ENCODE results near the gene MAP3K13.

DNA sequence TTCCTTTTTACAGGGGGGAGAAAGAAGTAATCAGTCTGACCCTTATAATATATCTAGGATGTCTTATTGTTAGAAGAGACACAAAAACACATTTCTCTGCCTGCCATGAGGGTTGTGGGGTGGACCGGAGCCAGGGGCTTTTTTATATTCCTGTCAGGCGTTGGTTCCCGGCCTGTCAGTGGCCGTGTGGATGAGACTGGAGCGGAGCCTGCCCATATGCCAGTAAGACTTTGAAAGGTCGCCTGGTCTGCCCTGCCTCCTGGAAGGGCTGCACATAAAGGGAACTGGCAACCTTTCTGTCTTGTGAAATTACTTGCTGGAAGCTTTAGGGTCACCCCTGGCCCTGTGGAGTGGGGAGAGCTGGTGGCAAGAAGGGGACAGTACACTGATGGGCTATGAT, 34.7 kb downstream of the MAP3K13 start:
- TF ChIP-seq, protein P1, sequence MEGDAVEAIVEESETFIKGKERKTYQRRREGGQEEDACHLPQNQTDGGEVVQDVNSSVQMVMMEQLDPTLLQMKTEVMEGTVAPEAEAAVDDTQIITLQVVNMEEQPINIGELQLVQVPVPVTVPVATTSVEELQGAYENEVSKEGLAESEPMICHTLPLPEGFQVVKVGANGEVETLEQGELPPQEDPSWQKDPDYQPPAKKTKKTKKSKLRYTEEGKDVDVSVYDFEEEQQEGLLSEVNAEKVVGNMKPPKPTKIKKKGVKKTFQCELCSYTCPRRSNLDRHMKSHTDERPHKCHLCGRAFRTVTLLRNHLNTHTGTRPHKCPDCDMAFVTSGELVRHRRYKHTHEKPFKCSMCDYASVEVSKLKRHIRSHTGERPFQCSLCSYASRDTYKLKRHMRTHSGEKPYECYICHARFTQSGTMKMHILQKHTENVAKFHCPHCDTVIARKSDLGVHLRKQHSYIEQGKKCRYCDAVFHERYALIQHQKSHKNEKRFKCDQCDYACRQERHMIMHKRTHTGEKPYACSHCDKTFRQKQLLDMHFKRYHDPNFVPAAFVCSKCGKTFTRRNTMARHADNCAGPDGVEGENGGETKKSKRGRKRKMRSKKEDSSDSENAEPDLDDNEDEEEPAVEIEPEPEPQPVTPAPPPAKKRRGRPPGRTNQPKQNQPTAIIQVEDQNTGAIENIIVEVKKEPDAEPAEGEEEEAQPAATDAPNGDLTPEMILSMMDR (IDR thresholded peaks at IDR 0.05): no peak
- TF ChIP-seq POLR2A (IDR thresholded peaks at IDR 0.05; ENCODE audit: low read depth): no peak

All from esophagus muscularis mucosa (tissue), 3 donors.